IPS-NIHi7 (cell line): Measurements from ENCODE around the gene PPIH.
A peak's percentile ranks its signal among the peaks of the same experiment; 100 is the strongest.
"Not testable (repeated sequence)": the region's sequence is repeated elsewhere in the genome, so short reads cannot be mapped to it uniquely, and the experiment has no call there.

Experiments
- DNase-seq: peaks from one replicate; pipeline ENCODE4 v3.0.0; 2012; ENCODE audit warnings: mixed read lengths; ENCODE audit errors: extremely low spot score

PPIH gene

DNA sequence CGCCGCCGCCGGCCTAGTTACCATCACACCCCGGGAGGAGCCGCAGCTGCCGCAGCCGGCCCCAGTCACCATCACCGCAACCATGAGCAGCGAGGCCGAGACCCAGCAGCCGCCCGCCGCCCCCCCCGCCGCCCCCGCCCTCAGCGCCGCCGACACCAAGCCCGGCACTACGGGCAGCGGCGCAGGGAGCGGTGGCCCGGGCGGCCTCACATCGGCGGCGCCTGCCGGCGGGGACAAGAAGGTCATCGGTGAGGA lies 24.2 kb downstream of the PPIH start:
- DNase-seq = not testable (repeated sequence)

DNA sequence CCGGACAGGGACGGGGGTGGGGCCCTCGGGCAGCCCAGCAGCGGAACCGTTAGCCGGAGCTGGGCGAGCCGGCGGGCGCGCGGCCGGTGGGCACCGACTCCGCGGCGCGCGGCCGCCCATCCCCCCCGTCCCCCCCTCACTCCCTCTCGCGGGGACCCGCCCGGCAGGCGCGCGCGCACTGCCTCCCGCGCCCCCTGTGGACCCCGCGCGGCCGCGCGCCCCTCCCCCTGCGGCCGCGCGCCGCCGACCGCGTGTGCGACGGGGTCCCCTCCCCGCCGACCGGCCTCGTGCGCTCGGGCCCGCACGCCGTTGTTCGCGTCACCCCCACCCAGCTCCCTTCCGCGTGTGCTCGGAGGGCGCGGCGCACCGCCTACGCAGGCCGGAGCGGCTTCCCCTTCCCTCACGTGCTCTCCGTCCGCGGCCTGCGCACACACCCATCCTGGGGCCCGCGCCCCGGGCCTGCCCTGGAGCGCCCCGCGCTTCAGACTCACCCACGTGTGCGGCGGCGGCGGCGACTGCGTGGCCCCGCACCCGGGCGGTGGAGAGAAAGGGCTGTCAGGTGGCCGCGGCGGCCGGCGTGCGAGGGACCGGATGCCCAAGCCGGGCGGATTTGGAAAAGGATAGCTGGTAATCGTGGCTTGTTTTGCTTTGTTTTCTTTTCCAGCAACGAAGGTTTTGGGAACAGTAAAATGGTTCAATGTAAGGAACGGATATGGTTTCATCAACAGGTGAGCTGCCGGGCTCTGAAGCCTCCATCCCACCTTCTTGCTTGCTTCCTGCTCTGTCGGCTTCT lies 24.7 kb downstream of the PPIH start:
- peak; percentile 69 for DNase-seq

DNA sequence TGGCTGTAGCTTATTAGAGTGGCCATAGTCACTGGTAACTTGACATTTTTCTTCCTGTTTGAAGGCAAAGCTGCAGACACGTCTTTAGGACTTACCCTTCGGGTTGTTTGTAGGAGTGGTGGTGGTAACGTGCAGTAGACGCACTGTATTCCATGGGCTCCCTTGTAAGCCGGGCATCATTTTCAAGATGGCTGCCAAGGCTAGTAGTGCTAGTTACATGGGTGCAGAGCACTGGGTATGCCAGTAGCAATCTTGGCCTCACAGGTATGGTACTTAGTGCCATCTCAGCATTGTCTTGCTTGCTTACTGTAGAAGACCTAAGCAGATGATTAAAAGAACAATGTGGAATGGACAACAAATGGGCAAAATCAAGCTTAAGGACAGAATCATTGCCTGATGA lies 25.9 kb downstream of the PPIH start:
- DNase-seq = peak; percentile 15

DNA sequence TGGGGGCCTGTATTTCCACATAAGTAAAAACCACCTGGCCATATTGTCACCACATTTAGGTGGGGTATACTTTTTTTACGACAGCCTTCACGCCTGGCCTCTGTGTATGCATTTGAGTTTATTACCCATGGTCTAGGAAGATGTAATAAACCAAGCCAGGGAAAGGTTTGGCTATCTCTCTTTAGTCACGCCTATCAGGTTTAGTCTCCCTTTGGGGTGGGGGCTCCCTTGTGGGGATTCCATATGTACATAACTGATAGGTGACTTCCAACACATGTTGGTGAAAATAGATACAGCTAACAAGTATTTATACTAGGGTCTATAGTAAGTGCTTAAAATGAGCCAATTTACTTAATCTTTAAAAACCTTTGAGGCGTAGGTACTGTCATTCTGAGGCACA lies 28.2 kb downstream of the PPIH start:
- no peak for DNase-seq

DNA sequence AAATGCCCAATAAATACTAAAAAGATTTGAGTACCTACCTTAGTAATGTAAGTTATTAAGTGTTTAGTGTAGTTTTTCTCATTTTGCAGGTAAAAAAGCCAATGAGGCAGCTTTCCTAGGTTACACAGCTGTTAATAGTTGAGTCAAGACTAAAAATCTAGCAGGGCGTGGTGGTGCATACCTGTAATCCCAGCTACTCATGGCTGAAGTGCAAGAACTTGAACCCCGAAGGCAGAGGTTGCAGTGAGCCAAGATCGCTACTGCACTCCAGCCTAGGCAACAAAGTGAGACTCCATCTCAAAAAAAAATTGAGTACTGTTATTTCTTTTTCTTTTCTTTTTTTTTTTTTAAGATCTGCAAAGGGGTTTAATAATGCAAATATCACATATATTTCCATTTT lies 31.7 kb downstream of the PPIH start:
- DNase-seq = no peak

GRCh38 chr1:42690477-42691156 lies 32.4 kb downstream of the PPIH start:
- DNase-seq = no peak

GRCh38 chr1:42691157-42691498 lies 32.9 kb downstream of the PPIH start:
- no peak for DNase-seq

DNA sequence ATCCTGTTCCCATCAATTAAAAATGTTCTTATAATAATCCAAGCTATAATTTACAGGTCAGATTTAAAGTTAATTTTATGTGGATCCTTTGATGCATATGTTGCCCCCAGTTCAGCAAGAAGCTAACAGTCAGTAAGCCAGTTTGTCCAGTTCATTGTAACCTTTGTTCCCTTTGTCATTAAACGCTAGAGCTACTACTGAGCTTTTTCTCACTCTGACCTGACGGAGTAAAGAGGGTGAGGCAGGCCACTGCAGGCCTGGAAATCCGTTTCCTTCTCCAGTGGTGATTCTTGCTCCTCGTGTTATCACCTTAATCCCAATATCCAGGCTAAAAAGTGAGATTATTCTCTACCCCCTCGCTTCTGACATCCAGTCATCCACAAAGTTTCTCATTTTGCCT lies 34.2 kb downstream of the PPIH start:
- DNase-seq = no peak

- DNase-seq = no peak
These were observed 34.7 kb downstream of the PPIH start for GRCh38 chr1:42692911-42693310.

GRCh38 chr1:42698081-42698813 lies 40.0 kb downstream of the PPIH start:
- no peak for DNase-seq

DNA sequence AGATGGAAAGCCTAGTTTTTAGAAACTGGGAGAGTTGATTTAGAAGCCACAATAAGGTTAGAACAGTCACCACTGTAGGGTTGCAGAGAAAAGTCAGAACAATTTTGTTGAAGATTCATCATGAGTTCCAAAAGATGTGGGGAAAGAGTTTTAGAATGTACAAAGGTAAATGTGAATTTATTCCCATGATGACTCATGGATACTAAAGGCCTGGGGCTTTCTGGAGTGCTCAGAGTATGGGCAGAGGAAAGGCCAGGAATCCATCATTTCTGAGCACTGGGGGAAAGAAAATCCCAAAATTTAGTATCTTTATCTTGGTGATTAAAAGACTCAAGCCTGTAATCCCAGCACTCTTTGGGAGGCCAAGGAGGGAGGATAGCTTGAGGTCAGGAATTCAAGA lies 41.8 kb downstream of the PPIH start:
- no peak for DNase-seq

GRCh38 chr1:42703888-42704464 lies 45.8 kb downstream of the PPIH start:
- DNase-seq = no peak

DNA sequence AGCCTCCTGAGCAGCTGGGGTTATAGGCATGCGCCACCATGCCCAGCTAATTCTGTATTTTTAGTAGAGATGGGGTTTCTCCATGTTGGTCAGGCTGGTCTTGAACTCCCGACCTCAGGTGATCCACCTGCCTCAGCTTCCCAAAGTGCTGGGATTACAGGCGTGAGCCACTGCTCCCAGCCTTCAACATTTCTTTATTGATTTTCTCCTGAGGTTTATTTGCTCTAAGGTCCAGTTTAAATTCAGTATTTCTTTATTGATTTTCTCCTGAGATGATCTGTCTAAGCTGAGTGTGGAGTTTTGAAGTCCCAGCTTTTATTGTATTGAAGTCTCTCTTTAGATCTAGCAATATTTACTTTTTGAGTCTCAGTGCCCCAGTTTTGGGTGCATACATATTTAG lies 54.6 kb downstream of the PPIH start:
- not testable (repeated sequence) for DNase-seq

- no peak for DNase-seq
These were observed 55.1 kb downstream of the PPIH start for GRCh38 chr1:42713293-42713692.

GRCh38 chr1:42714441-42714840 lies 56.2 kb downstream of the PPIH start:
- DNase-seq = not testable (repeated sequence)

DNA sequence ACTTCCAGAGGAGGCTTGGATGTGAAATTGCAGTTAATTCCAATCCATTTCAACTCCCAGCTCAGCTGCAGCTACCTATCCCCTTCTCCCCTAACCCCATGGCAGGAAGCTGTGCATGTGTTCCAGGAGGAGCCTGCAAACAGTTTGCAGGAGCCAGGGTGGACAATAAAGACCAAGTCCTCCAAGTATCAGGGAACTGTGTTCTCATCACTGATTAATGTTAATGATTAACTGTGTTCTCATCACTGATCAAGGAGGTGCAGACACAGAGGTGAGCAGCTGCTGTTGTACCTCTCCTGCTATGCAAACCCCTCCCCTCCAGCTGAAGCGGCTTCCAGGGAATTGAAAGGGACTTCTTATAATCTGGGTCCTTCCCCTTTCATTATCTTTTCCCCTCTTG lies 62.6 kb downstream of the PPIH start:
- no peak for DNase-seq

GRCh38 chr1:42721926-42722325 lies 63.7 kb downstream of the PPIH start:
- no peak for DNase-seq

GRCh38 chr1:42722403-42722802 lies 64.2 kb downstream of the PPIH start:
- not testable (repeated sequence) for DNase-seq

- DNase-seq = no peak
These were observed 65.3 kb downstream of the PPIH start for GRCh38 chr1:42723511-42723910.

- DNase-seq = not testable (repeated sequence)
These were observed 67.6 kb downstream of the PPIH start for GRCh38 chr1:42725820-42726219.
